Measurements from ENCODE around the gene RBM10. TPM values are rescaled to one million over a fixed set of nuclear protein-coding genes. Genes with fewer than 3 reads are reported as not detected.

RBM10 gene
- total RNA-seq, 1 experiment from 2014 or later: 55.8 TPM

DNA sequence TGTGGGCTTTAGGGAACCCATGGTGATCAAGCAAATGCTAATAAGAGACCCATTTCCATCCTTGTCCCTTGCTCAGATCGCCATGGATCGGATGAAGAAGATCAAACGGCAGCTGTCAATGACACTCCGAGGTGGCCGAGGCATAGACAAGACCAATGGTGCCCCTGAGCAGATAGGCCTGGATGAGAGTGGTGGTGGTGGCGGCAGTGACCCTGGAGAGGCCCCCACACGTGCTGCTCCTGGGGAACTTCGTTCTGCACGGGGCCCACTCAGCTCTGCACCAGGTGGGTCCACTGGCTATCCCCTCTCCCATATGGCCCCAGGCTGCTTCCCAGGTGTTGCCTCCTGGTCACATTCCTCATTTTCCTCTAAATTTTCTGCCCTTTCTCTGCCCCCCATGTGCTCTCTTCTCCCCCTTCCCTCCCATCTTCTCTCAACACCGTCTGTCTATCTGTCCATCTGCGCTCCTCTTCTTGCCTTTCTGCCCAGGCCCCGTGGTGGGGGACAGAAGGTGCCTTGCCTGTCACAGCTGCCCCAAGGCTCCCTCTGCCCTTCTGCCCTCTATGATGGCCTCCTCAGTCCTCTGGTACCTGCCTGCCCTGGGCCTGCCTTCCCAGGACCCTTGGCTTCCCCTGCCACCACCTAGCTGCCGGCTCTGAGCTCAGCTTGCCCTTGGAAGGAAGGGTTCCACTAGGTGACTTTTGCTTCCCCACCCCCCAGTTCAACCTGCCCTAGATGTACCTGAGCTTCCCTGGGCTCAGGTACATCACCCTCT, 78.6 kb downstream of the RBM10 start:
- Histone ChIP-seq H3T11ph (ENCODE audit: low read length) (no peak overlapping the region), H2BK120ac (ENCODE audit: low read depth, low read length, poor library complexity, severe bottlenecking) (no peak overlapping the region), H3K79me1 (ENCODE audit: insufficient read depth, low read depth, low read length, poor library complexity, severe bottlenecking) (peaks cover 5% of the 10 kb centered on the region), H2BK5ac (ENCODE audit: insufficient read length, low read length) (no peak overlapping the region), H3K27ac (ENCODE audit: insufficient read length, low read depth, low read length) (no peak overlapping the region), H4K91ac (ENCODE audit: insufficient read length, low read depth, low read length) (no peak overlapping the region), H2BK12ac (ENCODE audit: insufficient read length, low read depth, low read length) (no peak overlapping the region), H3K9me3 (ENCODE audit: control insufficient read depth, low read depth, low read length) (no peaks in the 10 kb centered on the region), H3K4ac (ENCODE audit: low read depth, low read length) (no peak overlapping the region), H2BK20ac (ENCODE audit: low read depth, low read length, poor library complexity, severe bottlenecking) (no peak overlapping the region), H2AFZ (ENCODE audit: low read length) (no peak overlapping the region), H3K23ac (ENCODE audit: insufficient read length, low read depth, low read length) (no peak overlapping the region), H4K5ac (ENCODE audit: insufficient read length, low read depth, low read length) (no peak overlapping the region), H3K4me1 (ENCODE audit: insufficient read depth, low read length) (peaks cover 6% of the 10 kb centered on the region; the same call in 1 of the 2 replicates), H3K56ac (ENCODE audit: insufficient read length, low read depth, low read length) (no peak overlapping the region), H3K79me2 (ENCODE audit: insufficient read depth, low read length) (peaks cover 25% of the 10 kb centered on the region; the same call in 1 of the 2 replicates), H4K8ac (replicated peaks; ENCODE audit: insufficient read length, low read depth, low read length) (no peak overlapping the region), H2BK15ac (ENCODE audit: low read depth, low read length) (no peak overlapping the region), H3K27me3 (ENCODE audit: insufficient read depth, low read length) (no peaks in the 10 kb centered on the region), H3K18ac (ENCODE audit: insufficient read length, low read depth, low read length) (no peak overlapping the region), H3K23me2 (ENCODE audit: insufficient read length, low read depth, low read length, poor library complexity, severe bottlenecking) (peaks cover 11% of the 10 kb centered on the region), H3K4me2 (ENCODE audit: insufficient read depth, insufficient read length, low read length) (no peak overlapping the region), H4K20me1 (ENCODE audit: control insufficient read depth, insufficient read depth, insufficient read length) (no peaks in the 10 kb centered on the region), H3K9ac (ENCODE audit: extremely low read depth, insufficient read length, low read length) (no peak overlapping the region), H3K14ac (ENCODE audit: insufficient read depth, low read length) (no peak overlapping the region), H2AK5ac (ENCODE audit: insufficient read length, low read length) (no peak overlapping the region)
- H3K4me1 Mint-ChIP-seq: peaks cover 20% of the 10 kb centered on the region in 2 experiments
- H3K4me3 Mint-ChIP-seq: no peak overlapping the region
- no peak for DNase-seq
- no CpG with 5 or more reads among the region's 13 CpGs for WGBS (ENCODE audit: extremely low coverage, insufficient read length, low lambda C conversion rate)
- no peak for TF ChIP-seq CTCF (conservative IDR thresholded peaks at IDR 0.05)
- H3K9me3 Mint-ChIP-seq: no peaks in the 10 kb centered on the region; a peak in 1 of 5 replicates
- no peaks in the 10 kb centered on the region; the same call in 1 of the 2 replicates for H3K27me3 Mint-ChIP-seq (ENCODE audit: low read depth)
- H3K27ac Mint-ChIP-seq: no peak overlapping the region
- H3K36me3 Mint-ChIP-seq (ENCODE audit: insufficient read depth in 1 of 3, low read depth in 3 of 3): peaks cover 79 to 85% (median 81%) of the 10 kb centered on the region in 3 experiments
